GM23338 (cell line): ENCODE data around the gene SNX14. TPM values are rescaled to one million over a fixed set of nuclear protein-coding genes. Genes with fewer than 3 reads are reported as not detected.
A peak's percentile ranks its signal among the peaks of the same experiment; 100 is the strongest.

Experiments
- ATAC-seq: fragments of 200-7000 bp; cut with Tn5 transposase; 3 replicates; pipeline ENCODE4 v1.9.1; 2020
- DNase-seq: peaks from one replicate; pipeline ENCODE4 v3.0.0-alpha.2; 2015; ENCODE audit warnings: low spot score
- H2AFZ ChIP-seq: fragments of 200-600 bp; sonication (generic); 2 replicates; pipeline ENCODE4 v1.8.0; 2016; ENCODE audit warnings: antibody characterized with exemption, mild to moderate bottlenecking, moderate library complexity
- H3F3A ChIP-seq: fragments of 200-600 bp; sonication (generic); replicated peaks from 2 replicates; pipeline ENCODE4 v1.8.0; 2017; ENCODE audit warnings: antibody characterized with exemption, mixed run types, low read depth
- H3K27ac ChIP-seq: fragments of 200-600 bp; sonication (generic); 2 replicates; pipeline ENCODE4 v1.6.1; 2016; ENCODE audit warnings: low read depth
- H3K27me3 ChIP-seq: fragments of 200-600 bp; sonication (generic); 2 replicates; pipeline ENCODE4 v1.8.0; 2016; ENCODE audit warnings: mild to moderate bottlenecking, mixed run types, moderate library complexity; ENCODE audit not compliant: insufficient read depth
- H3K36me3 ChIP-seq: fragments of 200-600 bp; sonication (generic); 2 replicates; pipeline ENCODE4 v1.8.0; 2016; ENCODE audit warnings: mild to moderate bottlenecking; ENCODE audit not compliant: insufficient read depth
- H3K4me1 ChIP-seq: fragments of 200-600 bp; sonication (generic); 2 replicates; pipeline ENCODE4 v1.8.0; 2016; ENCODE audit warnings: mild to moderate bottlenecking, moderate library complexity; ENCODE audit not compliant: insufficient read depth
- H3K4me2 ChIP-seq: fragments of 200-600 bp; sonication (generic); 2 replicates; pipeline ENCODE4 v1.7.1; 2017; ENCODE audit warnings: mixed run types
- H3K4me3 ChIP-seq: fragments of 200-600 bp; sonication (generic); 2 replicates; pipeline ENCODE4 v1.6.1; 2016; ENCODE audit warnings: mixed run types
- H3K79me2 ChIP-seq: fragments of 200-600 bp; sonication (generic); replicated peaks from 2 replicates; pipeline ENCODE4 v1.8.0; 2017; ENCODE audit warnings: mild to moderate bottlenecking; ENCODE audit not compliant: insufficient read depth
- H3K9me2 ChIP-seq: fragments of 200-600 bp; sonication (generic); 2 replicates; pipeline ENCODE4 v1.8.0; 2017; ENCODE audit not compliant: insufficient read depth
- H4K20me1 ChIP-seq: fragments of 200-600 bp; sonication (generic); replicated peaks from 2 replicates; pipeline ENCODE4 v1.8.0; 2017; ENCODE audit warnings: mild to moderate bottlenecking; ENCODE audit not compliant: insufficient read depth
- H3K27ac Mint-ChIP-seq: 2 replicates; pipeline ENCODE4 v1.8.0; 2020; ENCODE audit warnings: inconsistent platforms, mild to moderate bottlenecking, moderate library complexity, mixed read lengths
- H3K27me3 Mint-ChIP-seq: 3 replicates; pipeline ENCODE4 v1.8.0; 2022; ENCODE audit warnings: low read depth, mild to moderate bottlenecking, moderate library complexity, mixed read lengths, inconsistent platforms; ENCODE audit not compliant: insufficient read depth, poor library complexity
- H3K36me3 Mint-ChIP-seq: 3 replicates; pipeline ENCODE4 v1.8.0; 2021; ENCODE audit warnings: low read depth, mild to moderate bottlenecking, inconsistent platforms, moderate library complexity, mixed read lengths
- H3K4me1 Mint-ChIP-seq: 3 replicates; pipeline ENCODE4 v1.8.0; 2020; ENCODE audit warnings: mild to moderate bottlenecking, inconsistent platforms, mixed read lengths
- H3K4me3 Mint-ChIP-seq: 3 replicates; pipeline ENCODE4 v1.8.0; 2021; ENCODE audit warnings: moderate library complexity, mild to moderate bottlenecking, inconsistent platforms, mixed read lengths
- H3K9me3 Mint-ChIP-seq: 3 replicates; pipeline ENCODE4 v1.8.0; 2020; ENCODE audit warnings: moderate library complexity, mild to moderate bottlenecking, inconsistent platforms, mixed read lengths
- CREB1 ChIP-seq: fragments of 250-450 bp; sonication (Bioruptor Pico); IDR thresholded peaks from 2 replicates; pipeline ENCODE4 v1.5.0; 2020; ENCODE audit warnings: low read depth, mild to moderate bottlenecking, moderate library complexity
- CTCF ChIP-seq, 2 experiments: fragments of 200-600 bp in 1 of 2; sonication (generic) in 1 of 2; conservative IDR thresholded peaks; 2 replicates each; pipeline versions ENCODE4 v1.5.1 to v1.6.1; 2016 to 2017; ENCODE audit warnings: antibody characterized with exemption in 2 of 2, low read depth in 2 of 2, mild to moderate bottlenecking in 2 of 2, moderate library complexity in 1 of 2
- EZH2 ChIP-seq: fragments of 200-600 bp; sonication (generic); IDR thresholded peaks from one replicate; pipeline ENCODE4 v1.8.0; 2017; ENCODE audit warnings: antibody characterized with exemption, mild to moderate bottlenecking, low read depth; ENCODE audit not compliant: unreplicated experiment
- EZH2phosphoT487 ChIP-seq: fragments of 200-600 bp; sonication (generic); IDR thresholded peaks from one replicate; pipeline ENCODE4 v1.8.1; 2018; ENCODE audit warnings: antibody characterized with exemption; ENCODE audit not compliant: unreplicated experiment
- JUNB ChIP-seq: IDR thresholded peaks from one replicate; pipeline ENCODE4 v1.6.1; 2016; ENCODE audit warnings: antibody characterized with exemption; ENCODE audit not compliant: unreplicated experiment
- NANOG ChIP-seq: IDR thresholded peaks from 2 replicates; pipeline ENCODE4 v1.6.1; 2016; ENCODE audit warnings: antibody characterized with exemption, borderline replicate concordance
- POLR2AphosphoS5 ChIP-seq: IDR thresholded peaks from 2 replicates; pipeline ENCODE4 v1.6.1; 2016; ENCODE audit warnings: antibody characterized with exemption, low read depth
- REST ChIP-seq: IDR thresholded peaks from one replicate; pipeline ENCODE4 v1.6.1; 2018; ENCODE audit warnings: antibody characterized with exemption; ENCODE audit not compliant: unreplicated experiment
- STAT1 ChIP-seq: IDR thresholded peaks from one replicate; pipeline ENCODE4 v1.6.1; 2016; ENCODE audit warnings: antibody characterized with exemption; ENCODE audit not compliant: unreplicated experiment
- ZNF114 ChIP-seq: fragments of 250-450 bp; sonication (Bioruptor Pico); IDR thresholded peaks from 2 replicates; pipeline ENCODE4 v1.5.0; 2020; ENCODE audit warnings: mild to moderate bottlenecking, moderate library complexity
- ZNF331 ChIP-seq: fragments of 250-450 bp; sonication (Bioruptor Pico); IDR thresholded peaks from 2 replicates; pipeline ENCODE4 v1.5.0; 2020; ENCODE audit warnings: low read depth, mild to moderate bottlenecking, moderate library complexity
- polyA plus RNA-seq: library from polyadenylated mRNA; unstranded; fragments of >200 nt; fragmentation: Nextera tagmentation; extraction: Ambion mirVana; gene quantifications from 2 replicates; pipeline ENCODE4 v1.2.1, GENCODE V29; 2016
- total RNA-seq: library from RNA; depleted of rRNA; stranded (reverse); fragments of >200 nt; shearing (Covaris generic); gene quantifications from 2 replicates; pipeline ENCODE4 v1.2.3, GENCODE V29; 2014
- TF ChIP-seq, protein P1 (sequence below): IDR thresholded peaks from 2 replicates; pipeline ENCODE4 v1.6.1; 2016; ENCODE audit warnings: antibody characterized with exemption
- TF ChIP-seq, protein P2 (sequence below): fragments of 250-450 bp; sonication (Bioruptor Pico); IDR thresholded peaks from 2 replicates; pipeline ENCODE4 v1.5.0; 2020; ENCODE audit warnings: mild to moderate bottlenecking, moderate library complexity

Gene SNX14
- total and polyA plus RNA-seq, 2 experiments from 2014 or later = 23.1 to 32.0 TPM

DNA sequence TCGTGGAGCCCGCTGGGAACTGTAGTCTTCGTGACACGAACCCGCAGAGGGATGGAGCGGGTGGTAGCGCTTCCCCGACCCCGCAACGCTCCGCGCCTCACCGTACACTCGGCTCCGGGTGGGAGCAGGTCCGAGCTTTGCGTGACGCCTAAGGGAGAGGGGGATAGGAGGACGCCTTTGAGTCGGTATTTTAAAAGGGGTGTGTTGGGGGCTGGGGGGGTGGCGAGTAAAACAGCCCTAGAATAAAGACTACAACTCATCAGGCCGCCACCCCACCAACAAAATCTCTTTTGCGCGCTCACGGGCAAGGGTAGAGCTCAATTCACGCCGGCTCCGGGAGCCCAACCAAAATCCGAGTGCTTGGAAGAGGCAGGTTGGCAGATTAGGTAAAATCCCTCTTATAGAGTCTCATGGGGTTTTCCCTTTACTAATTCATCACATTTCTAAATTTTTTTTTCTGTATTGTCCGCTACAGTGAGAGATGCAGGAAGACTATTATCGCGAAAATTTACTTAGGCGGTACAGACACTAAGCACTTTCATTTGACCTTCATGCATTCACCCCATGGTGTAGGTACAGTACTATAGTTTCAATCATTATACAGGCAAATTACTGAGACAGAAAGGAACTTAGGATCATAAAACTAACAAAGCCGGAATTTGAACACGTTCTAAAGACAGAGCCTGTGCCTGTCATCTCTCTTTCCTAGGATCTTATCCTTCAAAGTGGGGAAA is 706 bp upstream of the SNX14 start:
- H3K4me3 ChIP-seq = peak overlapping the region; percentile 88
- no peaks in the 10 kb centered on the region for H3K4me1 ChIP-seq
- peak; percentile 10 for ATAC-seq
- Mint-ChIP-seq H3K27ac (peak overlapping the region; percentile 95), H3K4me1 (peaks cover 5% of the 10 kb centered on the region), H3K27me3 (peaks cover 13% of the 10 kb centered on the region), H3K9me3 (peaks cover 3% of the 10 kb centered on the region; the same call in 2 of the 3 replicates), H3K36me3 (peaks cover 2% of the 10 kb centered on the region; the same call in 2 of the 3 replicates), H3K4me3 (peak overlapping the region; percentile 95)
- TF ChIP-seq STAT1 = no peak
- 0 out of 2 replicates have a peak, but pooled peaks have one; percentile 29 for TF ChIP-seq POLR2AphosphoS5
- no peak for TF ChIP-seq EZH2phosphoT487
- TF ChIP-seq JUNB = no peak
- no peak for TF ChIP-seq EZH2
- no peak for TF ChIP-seq CTCF (conservative IDR thresholded peaks at IDR 0.05; ENCODE audit: low read depth in 2 of 2)
- TF ChIP-seq, protein P1, sequence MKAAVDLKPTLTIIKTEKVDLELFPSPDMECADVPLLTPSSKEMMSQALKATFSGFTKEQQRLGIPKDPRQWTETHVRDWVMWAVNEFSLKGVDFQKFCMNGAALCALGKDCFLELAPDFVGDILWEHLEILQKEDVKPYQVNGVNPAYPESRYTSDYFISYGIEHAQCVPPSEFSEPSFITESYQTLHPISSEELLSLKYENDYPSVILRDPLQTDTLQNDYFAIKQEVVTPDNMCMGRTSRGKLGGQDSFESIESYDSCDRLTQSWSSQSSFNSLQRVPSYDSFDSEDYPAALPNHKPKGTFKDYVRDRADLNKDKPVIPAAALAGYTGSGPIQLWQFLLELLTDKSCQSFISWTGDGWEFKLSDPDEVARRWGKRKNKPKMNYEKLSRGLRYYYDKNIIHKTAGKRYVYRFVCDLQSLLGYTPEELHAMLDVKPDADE = no peak; the same call in 1 of the 2 replicates
- no peak for TF ChIP-seq NANOG
- no peak for TF ChIP-seq ZNF331 (CRISPR knock-in tag)
- no peak for TF ChIP-seq ZNF114 (CRISPR knock-in tag)
- no peak for TF ChIP-seq REST
- TF ChIP-seq, protein P2, sequence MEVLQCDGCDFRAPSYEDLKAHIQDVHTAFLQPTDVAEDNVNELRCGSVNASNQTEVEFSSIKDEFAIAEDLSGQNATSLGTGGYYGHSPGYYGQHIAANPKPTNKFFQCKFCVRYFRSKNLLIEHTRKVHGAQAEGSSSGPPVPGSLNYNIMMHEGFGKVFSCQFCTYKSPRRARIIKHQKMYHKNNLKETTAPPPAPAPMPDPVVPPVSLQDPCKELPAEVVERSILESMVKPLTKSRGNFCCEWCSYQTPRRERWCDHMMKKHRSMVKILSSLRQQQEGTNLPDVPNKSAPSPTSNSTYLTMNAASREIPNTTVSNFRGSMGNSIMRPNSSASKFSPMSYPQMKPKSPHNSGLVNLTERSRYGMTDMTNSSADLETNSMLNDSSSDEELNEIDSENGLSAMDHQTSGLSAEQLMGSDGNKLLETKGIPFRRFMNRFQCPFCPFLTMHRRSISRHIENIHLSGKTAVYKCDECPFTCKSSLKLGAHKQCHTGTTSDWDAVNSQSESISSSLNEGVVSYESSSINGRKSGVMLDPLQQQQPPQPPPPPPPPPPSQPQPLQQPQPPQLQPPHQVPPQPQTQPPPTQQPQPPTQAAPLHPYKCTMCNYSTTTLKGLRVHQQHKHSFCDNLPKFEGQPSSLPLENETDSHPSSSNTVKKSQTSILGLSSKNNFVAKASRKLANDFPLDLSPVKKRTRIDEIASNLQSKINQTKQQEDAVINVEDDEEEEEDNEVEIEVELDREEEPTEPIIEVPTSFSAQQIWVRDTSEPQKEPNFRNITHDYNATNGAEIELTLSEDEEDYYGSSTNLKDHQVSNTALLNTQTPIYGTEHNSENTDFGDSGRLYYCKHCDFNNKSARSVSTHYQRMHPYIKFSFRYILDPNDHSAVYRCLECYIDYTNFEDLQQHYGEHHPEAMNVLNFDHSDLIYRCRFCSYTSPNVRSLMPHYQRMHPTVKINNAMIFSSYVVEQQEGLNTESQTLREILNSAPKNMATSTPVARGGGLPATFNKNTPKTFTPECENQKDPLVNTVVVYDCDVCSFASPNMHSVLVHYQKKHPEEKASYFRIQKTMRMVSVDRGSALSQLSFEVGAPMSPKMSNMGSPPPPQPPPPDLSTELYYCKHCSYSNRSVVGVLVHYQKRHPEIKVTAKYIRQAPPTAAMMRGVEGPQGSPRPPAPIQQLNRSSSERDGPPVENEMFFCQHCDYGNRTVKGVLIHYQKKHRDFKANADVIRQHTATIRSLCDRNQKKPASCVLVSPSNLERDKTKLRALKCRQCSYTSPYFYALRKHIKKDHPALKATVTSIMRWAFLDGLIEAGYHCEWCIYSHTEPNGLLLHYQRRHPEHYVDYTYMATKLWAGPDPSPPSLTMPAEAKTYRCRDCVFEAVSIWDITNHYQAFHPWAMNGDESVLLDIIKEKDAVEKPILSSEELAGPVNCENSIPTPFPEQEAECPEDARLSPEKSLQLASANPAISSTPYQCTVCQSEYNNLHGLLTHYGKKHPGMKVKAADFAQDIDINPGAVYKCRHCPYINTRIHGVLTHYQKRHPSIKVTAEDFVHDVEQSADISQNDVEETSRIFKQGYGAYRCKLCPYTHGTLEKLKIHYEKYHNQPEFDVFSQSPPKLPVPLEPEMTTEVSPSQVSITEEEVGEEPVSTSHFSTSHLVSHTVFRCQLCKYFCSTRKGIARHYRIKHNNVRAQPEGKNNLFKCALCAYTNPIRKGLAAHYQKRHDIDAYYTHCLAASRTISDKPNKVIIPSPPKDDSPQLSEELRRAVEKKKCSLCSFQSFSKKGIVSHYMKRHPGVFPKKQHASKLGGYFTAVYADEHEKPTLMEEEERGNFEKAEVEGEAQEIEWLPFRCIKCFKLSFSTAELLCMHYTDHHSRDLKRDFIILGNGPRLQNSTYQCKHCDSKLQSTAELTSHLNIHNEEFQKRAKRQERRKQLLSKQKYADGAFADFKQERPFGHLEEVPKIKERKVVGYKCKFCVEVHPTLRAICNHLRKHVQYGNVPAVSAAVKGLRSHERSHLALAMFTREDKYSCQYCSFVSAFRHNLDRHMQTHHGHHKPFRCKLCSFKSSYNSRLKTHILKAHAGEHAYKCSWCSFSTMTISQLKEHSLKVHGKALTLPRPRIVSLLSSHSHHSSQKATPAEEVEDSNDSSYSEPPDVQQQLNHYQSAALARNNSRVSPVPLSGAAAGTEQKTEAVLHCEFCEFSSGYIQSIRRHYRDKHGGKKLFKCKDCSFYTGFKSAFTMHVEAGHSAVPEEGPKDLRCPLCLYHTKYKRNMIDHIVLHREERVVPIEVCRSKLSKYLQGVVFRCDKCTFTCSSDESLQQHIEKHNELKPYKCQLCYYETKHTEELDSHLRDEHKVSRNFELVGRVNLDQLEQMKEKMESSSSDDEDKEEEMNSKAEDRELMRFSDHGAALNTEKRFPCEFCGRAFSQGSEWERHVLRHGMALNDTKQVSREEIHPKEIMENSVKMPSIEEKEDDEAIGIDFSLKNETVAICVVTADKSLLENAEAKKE (CRISPR knock-in tag) = no peak
- TF ChIP-seq CREB1 = 0 out of 2 replicates have a peak, but pooled peaks have one; percentile 12
- H4K20me1 ChIP-seq = no peaks in the 10 kb centered on the region
- peaks cover 2% of the 10 kb centered on the region; the same call in 1 of the 2 replicates for H3K9me2 ChIP-seq
- peaks cover 33% of the 10 kb centered on the region for H3K79me2 ChIP-seq
- H3K27me3 ChIP-seq = peaks cover 15% of the 10 kb centered on the region; the same call in 1 of the 2 replicates
- peaks cover 7% of the 10 kb centered on the region; the same call in 1 of the 2 replicates for H3F3A ChIP-seq
- H3K4me2 ChIP-seq = peak overlapping the region; percentile 78
- peak overlapping the region; percentile 95 for H2AFZ ChIP-seq
- H3K36me3 ChIP-seq = no peaks in the 10 kb centered on the region
- peak; percentile 43 for DNase-seq
- H3K27ac ChIP-seq = peak overlapping the region; percentile 77
